EL (cell line): Measurements from ENCODE around the gene LRATD1.
"Not testable (repeated sequence)": the region's sequence is repeated elsewhere in the genome, so short reads cannot be mapped to it uniquely, and the experiment has no call there.

Experiments used
- DNase-seq: peaks from one replicate; pipeline ENCODE4 v3.0.0-alpha.2; 2016

LRATD1 gene

GRCh38 chr2:14632133-14632936, at the start of gene LRATD1:
Gene LRATD1, plus strand, starts transcription at chr2:14632717. Its CDS starts 1,263 bp downstream, at chr2:14633980.
- DNase-seq, result peak; percentile 86

GRCh38 chr2:14583059-14583458, 49.5 kb upstream of the LRATD1 start:
- DNase-seq, result no peak

DNA sequence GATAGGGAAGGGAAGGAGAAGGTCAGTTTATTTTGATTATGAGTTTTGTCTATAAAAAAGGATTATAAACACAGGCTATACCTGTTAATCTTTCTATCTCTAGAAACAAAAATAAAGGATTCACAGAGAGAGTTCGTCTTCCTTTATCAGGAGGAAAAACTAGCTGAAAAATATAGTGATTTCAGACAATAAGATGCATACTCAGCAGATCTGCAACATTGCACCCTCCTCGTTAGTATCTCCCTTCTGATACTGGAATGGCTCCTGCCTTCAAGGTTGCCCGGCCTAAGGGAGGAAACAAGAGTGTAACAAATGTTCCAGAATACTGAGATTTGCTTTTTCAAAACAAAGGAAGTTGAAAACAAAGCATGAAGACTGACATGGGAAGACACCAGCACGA, 48.7 kb upstream of the LRATD1 start:
- no peak for DNase-seq

- DNase-seq, result peak; percentile 76
Measured at GRCh38 chr2:14587119-14587518, 45.4 kb upstream of the LRATD1 start.

- DNase-seq, result peak; percentile 13
Measured at GRCh38 chr2:14601156-14601770, 31.3 kb upstream of the LRATD1 start.

- DNase-seq, result peak; percentile 11
Measured at GRCh38 chr2:14602309-14602708, 30.2 kb upstream of the LRATD1 start.

DNA sequence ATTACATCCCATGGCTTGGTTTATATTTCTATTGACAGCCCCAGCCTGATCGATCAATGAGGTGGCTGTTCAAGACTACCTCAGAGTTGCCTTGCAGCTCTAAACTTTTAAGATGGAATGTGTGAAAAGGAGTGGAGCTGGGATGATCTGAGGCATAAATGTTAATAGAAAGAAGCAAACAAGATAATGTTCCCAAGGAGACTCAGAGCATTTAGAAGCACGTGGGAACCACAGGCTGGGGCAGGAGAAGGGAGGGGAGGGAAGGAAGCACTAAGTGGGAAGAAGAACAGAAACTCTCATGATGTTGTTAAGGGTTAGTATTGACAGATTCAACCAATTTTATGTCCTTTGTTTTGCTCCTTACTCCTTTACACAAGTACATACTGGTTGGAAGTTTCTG, 28.8 kb upstream of the LRATD1 start:
- no peak for DNase-seq

GRCh38 chr2:14608245-14608644, 24.3 kb upstream of the LRATD1 start:
- DNase-seq, result no peak

GRCh38 chr2:14614017-14614416, 18.5 kb upstream of the LRATD1 start:
- peak; percentile 10 for DNase-seq

GRCh38 chr2:14615121-14615520, 17.4 kb upstream of the LRATD1 start:
- DNase-seq, result no peak

GRCh38 chr2:14615760-14616159, 16.8 kb upstream of the LRATD1 start:
- no peak for DNase-seq

DNA sequence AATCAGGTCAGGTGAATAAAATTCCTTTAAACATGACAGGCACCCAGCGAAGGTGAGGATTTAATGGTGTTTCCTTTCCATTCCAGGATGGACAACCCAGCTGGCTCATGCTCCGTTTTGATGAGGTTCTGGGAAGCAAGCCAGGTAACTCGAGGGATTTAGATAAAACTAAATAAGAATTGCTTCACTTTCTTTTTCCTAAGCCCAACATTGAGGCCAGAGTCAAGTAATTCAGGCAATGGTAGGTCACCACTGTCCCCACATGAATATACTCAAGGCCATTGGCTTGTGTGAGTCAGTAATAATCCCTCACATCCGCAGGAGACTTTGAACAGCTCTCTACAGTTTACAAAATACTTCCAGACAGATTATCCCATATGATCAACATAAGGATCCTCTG, 16.2 kb upstream of the LRATD1 start:
- DNase-seq, result no peak

DNA sequence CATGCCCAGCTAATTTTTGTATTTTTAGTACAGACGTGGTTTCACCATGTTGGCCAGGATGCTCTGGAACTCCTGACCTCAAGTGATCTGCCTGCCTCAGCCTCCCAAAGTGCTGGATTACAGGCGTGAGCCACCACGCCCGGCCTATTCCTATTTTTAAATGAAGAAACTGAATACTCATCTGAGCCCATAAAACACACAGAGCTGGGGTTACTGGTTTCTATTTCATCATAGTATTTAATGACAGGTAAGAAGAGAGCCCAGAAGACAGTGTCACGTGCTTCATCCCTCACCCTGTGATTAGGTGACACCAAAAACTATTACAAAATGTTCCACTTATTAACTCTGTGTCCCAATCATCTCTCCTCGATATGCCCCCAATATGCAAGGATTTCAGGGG, 15.6 kb upstream of the LRATD1 start:
- no peak for DNase-seq

DNA sequence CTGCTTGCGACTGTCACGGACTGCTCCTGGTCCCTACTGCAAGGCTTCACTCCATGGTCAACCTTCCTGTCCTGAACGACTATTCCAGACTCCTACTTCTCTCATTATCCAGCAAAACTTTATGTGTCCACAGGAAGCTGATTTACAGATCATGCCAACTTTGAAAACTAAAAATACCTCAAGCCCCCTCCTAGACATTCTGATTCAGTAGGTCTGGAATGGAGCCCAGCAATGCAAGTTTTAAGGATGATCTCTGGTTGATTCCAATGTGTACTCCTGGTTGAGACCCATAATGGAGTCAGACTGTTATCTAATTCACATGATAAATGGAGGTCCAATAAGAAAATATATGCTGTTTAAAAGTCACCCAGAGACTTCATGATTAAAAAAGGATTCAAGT, 13.1 kb upstream of the LRATD1 start:
- peak; percentile 21 for DNase-seq

DNA sequence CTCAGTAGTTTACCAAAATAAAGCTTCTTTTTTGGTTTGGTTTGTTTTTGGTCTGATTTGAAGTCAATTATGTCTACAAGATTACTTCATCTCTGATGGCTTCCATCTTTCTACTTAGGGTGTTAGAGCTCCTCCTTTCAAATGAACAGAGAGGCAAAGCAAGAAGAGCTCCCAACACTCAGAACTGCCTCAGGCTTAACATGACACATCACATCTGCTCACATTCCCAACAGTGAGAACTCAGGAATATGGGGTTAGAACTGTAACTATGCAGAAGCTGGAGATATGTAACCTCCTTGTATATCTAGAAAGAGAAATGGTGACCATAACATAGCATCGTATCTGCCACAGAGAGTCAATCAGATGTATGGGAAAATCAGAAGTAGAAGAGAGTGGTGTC, 11.4 kb upstream of the LRATD1 start:
- DNase-seq, result peak; percentile 38

GRCh38 chr2:14621906-14622549, 10.5 kb upstream of the LRATD1 start:
- DNase-seq, result no peak

DNA sequence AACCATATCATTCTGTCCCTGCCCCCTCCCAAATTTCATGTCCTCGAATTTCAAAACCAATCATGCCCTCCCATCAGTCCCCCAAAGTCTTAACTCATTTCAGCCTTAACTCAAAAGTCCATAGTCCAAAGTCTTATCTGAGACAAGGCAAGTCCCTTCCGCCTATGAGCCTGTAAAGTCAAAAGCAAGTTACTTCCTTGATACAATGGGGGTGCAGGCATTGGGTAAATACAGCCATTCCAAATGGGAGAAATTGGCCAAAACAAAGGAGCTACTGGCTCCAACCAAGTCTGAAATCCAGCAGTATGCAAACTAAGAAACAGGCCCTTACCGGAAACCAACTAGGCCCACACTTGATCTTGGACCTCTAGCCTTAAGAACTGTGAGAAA, 10.0 kb upstream of the LRATD1 start:
- DNase-seq, result not testable (repeated sequence)

- DNase-seq, result no peak
Measured at GRCh38 chr2:14623237-14623636, 9.3 kb upstream of the LRATD1 start.

DNA sequence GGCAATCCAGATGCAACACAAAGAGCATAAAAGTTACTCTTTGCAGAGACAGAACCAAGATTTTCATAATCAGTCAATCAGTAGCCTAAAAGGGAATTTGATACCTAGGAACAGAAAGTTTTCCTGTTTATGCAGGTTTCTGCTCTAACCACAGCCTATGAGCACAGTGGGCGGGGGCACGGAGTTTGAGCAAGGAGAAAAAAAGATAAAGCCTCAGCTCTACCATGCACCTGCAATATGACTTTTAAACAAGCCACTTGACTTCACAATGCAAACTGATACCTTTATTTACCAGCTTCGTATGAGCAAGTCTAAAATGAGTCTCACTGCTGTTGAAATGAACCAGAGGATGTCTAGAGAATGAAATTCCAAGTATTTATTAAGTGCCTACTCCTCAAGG, 5.6 kb upstream of the LRATD1 start:
- no peak for DNase-seq

DNA sequence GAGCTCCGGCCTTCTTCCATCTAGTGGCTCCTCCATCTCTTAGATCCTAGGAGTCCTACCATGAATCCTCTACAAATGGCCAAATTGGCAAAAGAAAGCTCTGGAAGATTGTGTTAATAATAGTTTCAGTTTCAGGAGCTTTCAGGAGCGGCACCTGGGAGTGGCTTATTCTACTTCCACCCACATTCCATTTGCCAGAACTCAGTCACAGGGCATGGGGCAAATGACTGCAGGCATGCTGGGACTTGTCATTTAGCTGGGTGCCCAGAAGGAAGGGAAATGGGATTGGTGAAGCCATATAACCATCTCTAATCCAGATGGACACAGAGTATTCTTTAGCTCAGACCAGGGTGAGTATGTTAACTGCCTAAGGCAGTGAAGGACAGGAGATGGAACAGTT, 3.6 kb upstream of the LRATD1 start:
- DNase-seq, result peak; percentile 53

DNA sequence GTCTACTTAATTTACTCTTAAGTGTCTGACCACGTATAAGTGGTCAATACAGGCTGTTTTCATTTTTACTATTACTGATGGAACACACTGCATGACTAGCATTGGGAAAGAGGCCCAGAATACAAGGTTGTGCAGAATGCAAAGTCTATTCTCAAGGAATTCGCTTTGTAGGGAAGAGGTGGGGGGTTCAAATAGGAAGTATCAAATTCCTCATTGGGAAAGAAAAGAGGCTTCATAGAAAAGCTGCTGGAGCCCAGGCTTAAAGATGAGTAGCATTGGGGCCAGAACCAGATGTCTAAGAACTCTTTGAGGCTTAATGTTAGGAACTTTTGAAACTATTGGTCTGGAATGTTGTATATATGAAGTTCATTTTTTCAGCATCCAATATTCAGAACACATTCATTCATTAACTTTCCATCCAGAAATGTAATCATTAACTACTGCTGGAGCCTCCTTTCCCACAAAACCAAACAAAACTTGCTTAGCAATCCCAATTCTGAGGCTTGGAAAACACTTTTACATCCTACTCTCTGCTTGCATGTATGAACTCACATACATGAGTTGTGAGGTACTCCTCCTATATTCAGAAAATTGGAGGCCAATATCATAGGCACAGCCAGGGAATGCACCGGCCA, 994 bp upstream of the LRATD1 start:
- DNase-seq, result no peak

DNA sequence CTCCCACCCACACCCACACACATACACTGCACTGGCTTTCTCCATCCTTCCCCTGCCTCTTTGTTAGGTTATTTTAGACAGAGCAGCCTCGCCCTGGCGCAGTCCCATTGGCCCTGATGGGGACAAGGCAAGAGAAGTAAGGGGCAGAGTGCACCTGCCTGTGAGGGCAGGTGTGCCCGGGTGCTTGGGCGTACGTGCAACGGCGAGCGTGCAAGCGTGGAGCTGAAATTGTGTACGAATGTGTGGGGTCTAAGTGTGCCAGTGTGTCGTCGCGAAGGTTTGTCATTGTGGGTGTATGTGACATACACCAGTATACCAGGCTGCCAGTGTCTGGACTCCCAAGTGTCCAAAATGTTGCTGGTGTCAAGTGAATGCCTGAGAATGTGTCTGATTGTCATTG, 544 bp downstream of the LRATD1 start:
- peak; percentile 4 for DNase-seq

DNA sequence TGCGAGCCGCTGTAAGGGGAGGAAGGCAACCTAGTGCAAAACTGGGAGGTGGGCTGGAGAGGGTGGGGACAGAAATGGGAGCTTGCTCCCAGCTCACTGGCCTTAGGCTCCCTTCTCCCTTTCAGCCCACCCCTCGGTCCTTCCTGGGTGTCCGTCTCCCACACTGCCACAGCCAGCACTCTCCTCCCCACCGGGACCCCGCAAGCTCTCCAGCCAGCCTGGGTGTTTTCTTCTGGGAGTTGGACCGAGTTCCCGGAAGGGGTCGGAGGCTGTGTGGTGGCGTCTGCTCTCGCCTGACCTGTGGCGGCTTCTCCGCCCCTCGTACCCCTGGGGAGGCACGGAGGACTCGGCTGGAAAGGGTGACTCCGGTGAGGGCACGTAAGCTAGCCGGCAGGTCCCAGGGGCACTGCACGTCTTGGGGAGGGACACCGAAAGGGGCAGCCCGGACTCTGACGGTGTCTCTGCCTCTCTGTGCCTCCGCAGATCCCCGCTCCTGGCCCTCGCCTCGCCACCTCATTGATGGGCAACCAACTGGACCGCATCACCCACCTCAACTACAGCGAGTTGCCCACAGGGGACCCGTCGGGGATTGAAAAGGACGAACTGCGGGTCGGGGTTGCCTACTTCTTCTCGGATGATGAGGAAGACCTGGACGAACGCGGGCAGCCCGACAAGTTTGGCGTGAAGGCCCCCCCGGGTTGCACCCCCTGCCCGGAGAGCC, 1.1 kb downstream of the LRATD1 start:
- DNase-seq, result no peak
